Measurements from ENCODE around the gene ENTPD3.

The ENTPD3 gene

DNA sequence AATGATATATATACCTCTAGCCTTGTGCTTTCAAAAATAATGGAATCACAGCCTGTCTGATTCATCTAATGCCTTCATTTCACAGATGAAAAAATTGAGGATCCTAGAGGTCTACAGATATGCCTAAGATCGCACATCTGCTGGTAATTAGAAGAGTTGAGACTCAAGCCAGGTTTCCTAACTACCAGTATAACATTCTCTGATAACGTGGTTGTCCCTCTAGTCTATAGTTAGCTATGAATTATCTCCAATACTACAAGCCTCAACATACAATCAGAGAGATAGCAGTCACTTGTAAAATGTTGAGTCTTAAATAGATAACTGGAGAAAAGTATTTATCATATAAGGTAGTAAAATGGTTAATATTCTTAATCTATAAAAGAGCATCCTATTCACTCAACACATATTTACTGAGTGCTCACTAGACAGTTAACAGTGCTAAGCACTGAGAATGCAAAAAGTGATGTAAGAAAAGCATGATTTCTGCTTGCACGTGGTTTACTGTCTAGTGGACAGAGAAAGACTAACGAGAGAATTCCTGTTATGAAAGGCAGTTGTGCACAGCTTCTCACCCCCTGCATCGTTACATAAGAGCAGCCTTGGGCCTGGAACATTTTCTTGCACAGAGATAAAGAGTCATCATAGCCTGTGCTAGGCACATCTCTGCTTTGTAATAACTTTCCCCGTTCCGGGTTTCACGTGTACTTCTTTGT lies 4.9 kb upstream of the ENTPD3 start:
- no peak overlapping the region for H3K4me2 ChIP-seq (ENCODE audit: low read depth, low read length, poor library complexity, severe bottlenecking)
- no peak for TF ChIP-seq EZH2phosphoT487 (conservative IDR thresholded peaks at IDR 0.05; ENCODE audit: low read length)
- TF ChIP-seq, protein P1, sequence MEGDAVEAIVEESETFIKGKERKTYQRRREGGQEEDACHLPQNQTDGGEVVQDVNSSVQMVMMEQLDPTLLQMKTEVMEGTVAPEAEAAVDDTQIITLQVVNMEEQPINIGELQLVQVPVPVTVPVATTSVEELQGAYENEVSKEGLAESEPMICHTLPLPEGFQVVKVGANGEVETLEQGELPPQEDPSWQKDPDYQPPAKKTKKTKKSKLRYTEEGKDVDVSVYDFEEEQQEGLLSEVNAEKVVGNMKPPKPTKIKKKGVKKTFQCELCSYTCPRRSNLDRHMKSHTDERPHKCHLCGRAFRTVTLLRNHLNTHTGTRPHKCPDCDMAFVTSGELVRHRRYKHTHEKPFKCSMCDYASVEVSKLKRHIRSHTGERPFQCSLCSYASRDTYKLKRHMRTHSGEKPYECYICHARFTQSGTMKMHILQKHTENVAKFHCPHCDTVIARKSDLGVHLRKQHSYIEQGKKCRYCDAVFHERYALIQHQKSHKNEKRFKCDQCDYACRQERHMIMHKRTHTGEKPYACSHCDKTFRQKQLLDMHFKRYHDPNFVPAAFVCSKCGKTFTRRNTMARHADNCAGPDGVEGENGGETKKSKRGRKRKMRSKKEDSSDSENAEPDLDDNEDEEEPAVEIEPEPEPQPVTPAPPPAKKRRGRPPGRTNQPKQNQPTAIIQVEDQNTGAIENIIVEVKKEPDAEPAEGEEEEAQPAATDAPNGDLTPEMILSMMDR (IDR thresholded peaks at IDR 0.05; ENCODE audit: insufficient read depth, low read length, poor library complexity, severe bottlenecking), result no peak
- H3K4me3 ChIP-seq (ENCODE audit: insufficient read depth, low read length, poor library complexity, severe bottlenecking), result no peak overlapping the region

GRCh38 chr3:40382617-40382979 lies 4.4 kb upstream of the ENTPD3 start:
- Histone ChIP-seq H2AFZ (ENCODE audit: low read depth, low read length, severe bottlenecking) (no peak overlapping the region), H3K9me2 (replicated peaks; ENCODE audit: insufficient read depth, low read length) (no peaks in the 10 kb centered on the region), H3K36me3 (ENCODE audit: low read length) (no peaks in the 10 kb centered on the region), H3K27ac (ENCODE audit: low read depth, low read length) (no peak overlapping the region), H3K9me3 (ENCODE audit: insufficient read depth, low read length) (no peaks in the 10 kb centered on the region), H3K27me3 (ENCODE audit: low read length) (no peaks in the 10 kb centered on the region), H3K4me2 (ENCODE audit: low read depth, low read length, poor library complexity, severe bottlenecking) (no peak overlapping the region), H3K4me3 (ENCODE audit: insufficient read depth, low read length, poor library complexity, severe bottlenecking) (no peak overlapping the region), H3K79me2 (ENCODE audit: insufficient read depth, low read length) (no peaks in the 10 kb centered on the region), H3K9ac (ENCODE audit: low read length) (no peak overlapping the region), H3F3A (ENCODE audit: insufficient read depth) (no peaks in the 10 kb centered on the region), H4K20me1 (ENCODE audit: low read depth, low read length) (no peaks in the 10 kb centered on the region)
- TF ChIP-seq, protein P1 (IDR thresholded peaks at IDR 0.05; ENCODE audit: insufficient read depth, low read length, poor library complexity, severe bottlenecking), result no peak
- no peak for TF ChIP-seq EZH2phosphoT487 (conservative IDR thresholded peaks at IDR 0.05; ENCODE audit: low read length)

More for the DNA sequence above, 4.9 kb upstream of the ENTPD3 start:
- H4K20me1 ChIP-seq (ENCODE audit: low read depth, low read length), result no peaks in the 10 kb centered on the region
- no peak overlapping the region for H3K27ac ChIP-seq (ENCODE audit: low read depth, low read length)
- H3K79me2 ChIP-seq (ENCODE audit: insufficient read depth, low read length), result no peaks in the 10 kb centered on the region
- H3K9ac ChIP-seq (ENCODE audit: low read length), result no peak overlapping the region
- H3K9me3 ChIP-seq (ENCODE audit: insufficient read depth, low read length), result no peaks in the 10 kb centered on the region
- H3K36me3 ChIP-seq (ENCODE audit: low read length), result no peaks in the 10 kb centered on the region
- H3K9me2 ChIP-seq (replicated peaks; ENCODE audit: insufficient read depth, low read length), result no peaks in the 10 kb centered on the region
- no peak overlapping the region for H2AFZ ChIP-seq (ENCODE audit: low read depth, low read length, severe bottlenecking)
- H3K27me3 ChIP-seq (ENCODE audit: low read length), result no peaks in the 10 kb centered on the region
- no peaks in the 10 kb centered on the region for H3F3A ChIP-seq (ENCODE audit: insufficient read depth)

DNA sequence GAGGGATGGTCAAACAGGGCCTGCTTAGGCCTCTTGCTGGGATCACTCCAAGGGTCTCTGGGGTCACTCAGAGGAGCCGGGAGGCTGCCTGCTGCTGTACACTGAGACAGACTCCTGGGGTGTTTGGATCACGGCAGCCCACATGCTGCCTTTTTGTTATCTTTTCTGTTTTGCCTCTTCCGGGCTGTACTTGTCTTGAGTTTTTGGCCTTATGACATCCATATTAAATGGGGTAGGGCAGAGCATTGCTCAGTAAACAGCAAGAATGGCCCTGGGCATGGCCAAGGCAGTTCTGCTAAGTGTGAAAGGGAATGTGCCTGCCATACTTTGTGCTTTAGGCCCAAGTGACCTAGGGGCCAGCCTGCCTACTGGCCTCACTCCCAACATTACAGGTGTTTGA lies 771 bp upstream of the ENTPD3 start:
- H3K27me3 ChIP-seq (ENCODE audit: low read length), result no peaks in the 10 kb centered on the region
- TF ChIP-seq, protein P1 (IDR thresholded peaks at IDR 0.05; ENCODE audit: insufficient read depth, low read length, poor library complexity, severe bottlenecking), result no peak
- no peak for TF ChIP-seq EZH2phosphoT487 (conservative IDR thresholded peaks at IDR 0.05; ENCODE audit: low read length)

More for the DNA sequence above, 771 bp upstream of the ENTPD3 start:
- H3K4me3 ChIP-seq (ENCODE audit: insufficient read depth, low read length, poor library complexity, severe bottlenecking), result no peak overlapping the region
- no peaks in the 10 kb centered on the region for H3F3A ChIP-seq (ENCODE audit: insufficient read depth)
- no peak overlapping the region for H3K9ac ChIP-seq (ENCODE audit: low read length)
- H2AFZ ChIP-seq (ENCODE audit: low read depth, low read length, severe bottlenecking), result no peak overlapping the region
- no peak overlapping the region for H3K4me2 ChIP-seq (ENCODE audit: low read depth, low read length, poor library complexity, severe bottlenecking)
- H3K79me2 ChIP-seq (ENCODE audit: insufficient read depth, low read length), result no peaks in the 10 kb centered on the region
- no peaks in the 10 kb centered on the region for H3K36me3 ChIP-seq (ENCODE audit: low read length)
- H3K27ac ChIP-seq (ENCODE audit: low read depth, low read length), result no peak overlapping the region
- H3K9me3 ChIP-seq (ENCODE audit: insufficient read depth, low read length), result no peaks in the 10 kb centered on the region
- no peaks in the 10 kb centered on the region for H3K9me2 ChIP-seq (replicated peaks; ENCODE audit: insufficient read depth, low read length)
- no peaks in the 10 kb centered on the region for H4K20me1 ChIP-seq (ENCODE audit: low read depth, low read length)
